Epithelial cell of alveolus of lung (primary cell): ENCODE measurements around the gene ZNF528. TPM values are rescaled to one million over a fixed set of nuclear protein-coding genes. Genes with fewer than 3 reads are reported as not detected.

ENCODE experiments used
- total RNA-seq: library from RNA; depleted of rRNA; stranded (reverse); fragments of >200 nt; gene quantifications from 2 replicates; pipeline ENCODE4 v1.2.1, GENCODE V29; 2015

ZNF528 gene
- 6.6 and 16.4 TPM in 2 replicates for total RNA-seq

GRCh38 chr19:52397310-52398080 is at the start of gene ZNF528:
Gene ZNF528, plus strand, starts transcription at chr19:52397849. Its CDS starts 4,165 bp downstream, at chr19:52402014.

GRCh38 chr19:52369559-52370340 is 27.9 kb upstream of the ZNF528 start, which contains the start of gene ZNF880:
Gene ZNF880, plus strand, starts transcription at chr19:52369923. Its CDS starts 43 bp downstream, at chr19:52369966.

GRCh38 chr19:52428937-52429336 is 31.3 kb downstream of the ZNF528 start, which contains the start of gene ZNF534:
Gene ZNF534, plus strand, starts transcription at chr19:52429148. Its CDS starts 2,327 bp downstream, at chr19:52431475.

GRCh38 chr19:52453324-52454094 is 55.9 kb downstream of the ZNF528 start, which contains the start of gene ZNF578:
Gene ZNF578, plus strand, starts transcription at chr19:52453553. Its CDS starts 48,293 bp downstream, at chr19:52501846.

Other genes starting within 250 kb of the ZNF528 start
- gene ZNF836, start 226.2 kb upstream of the ZNF528 start, total RNA-seq = 2.7 and 6.0 TPM in 2 replicates
- gene PPP2R1A, start 207.8 kb upstream of the ZNF528 start, total RNA-seq = 231 and 295 TPM in 2 replicates
- gene ZNF766, start 128.3 kb upstream of the ZNF528 start, total RNA-seq = 5.8 and 9.1 TPM in 2 replicates
- 2.5 and 12.2 TPM in 2 replicates for gene ZNF480, start 100.7 kb upstream of the ZNF528 start, total RNA-seq
- gene ZNF610, start 61.6 kb upstream of the ZNF528 start, total RNA-seq = 1.4 and 13.9 TPM in 2 replicates
- gene ZNF880, start 27.9 kb upstream of the ZNF528 start, total RNA-seq = 17.1 and 29.9 TPM in 2 replicates
- gene ZNF534, start 31.3 kb downstream of the ZNF528 start, total RNA-seq = not detected in 2 replicates
- 2.2 and 2.3 TPM in 2 replicates for gene ZNF578, start 55.7 kb downstream of the ZNF528 start, total RNA-seq
- 8.5 and 11.0 TPM in 2 replicates for gene ZNF808, start 129.8 kb downstream of the ZNF528 start, total RNA-seq
- gene ZNF701, start 172.4 kb downstream of the ZNF528 start, total RNA-seq = 7.5 and 24.4 TPM in 2 replicates
- gene ZNF83, start 240.5 kb downstream of the ZNF528 start, total RNA-seq = 10.7 and 22.2 TPM in 2 replicates